NCI-H1105 (cell line): ENCODE measurements around the gene ADARB1.
"Not testable (repeated sequence)": the region's sequence is repeated elsewhere in the genome, so short reads cannot be mapped to it uniquely, and the experiment has no call there.

Experiments
- DNase-seq: peaks from one replicate; lab custom pipeline; 2025; lab: John Stamatoyannopoulos, UW

ADARB1 gene

DNA sequence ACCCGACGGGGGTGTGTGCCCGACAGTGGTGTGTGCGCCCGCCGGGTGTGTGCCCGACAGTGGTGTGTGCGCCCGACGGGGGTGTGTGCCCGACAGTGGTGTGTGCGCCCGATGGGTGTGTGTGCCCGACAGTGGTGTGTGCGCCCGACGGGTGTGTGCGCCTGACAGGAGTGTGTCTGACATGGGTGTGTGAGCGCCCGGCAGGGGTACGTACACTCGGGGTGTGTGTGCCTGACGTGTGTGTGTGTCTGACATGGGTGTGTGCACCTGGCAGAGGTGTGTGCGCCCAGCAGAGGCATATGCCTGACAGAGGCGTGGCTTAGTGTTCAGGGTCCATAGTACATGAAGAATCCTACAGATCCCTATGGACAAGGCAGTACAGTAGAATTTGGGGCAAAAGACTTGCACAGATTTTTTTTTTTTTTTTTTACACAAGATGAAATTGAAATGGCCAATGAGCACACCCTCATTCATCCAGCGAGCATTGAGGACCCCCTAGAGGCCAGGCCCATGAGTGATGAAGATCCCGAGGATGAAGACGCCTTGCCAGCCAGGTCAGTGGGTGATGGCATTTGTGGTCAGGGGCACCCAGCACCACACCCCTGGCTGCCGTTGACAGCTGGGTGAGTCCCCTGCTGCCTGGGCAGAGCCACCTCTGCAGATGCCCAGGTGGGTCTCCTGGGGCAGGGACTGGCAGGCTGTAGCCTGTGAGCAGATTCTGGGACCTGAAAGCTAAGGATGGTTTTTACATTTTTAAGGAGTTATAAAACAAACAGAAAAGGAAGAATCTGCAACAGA lies 60.1 kb downstream of the ADARB1 start:
- DNase-seq = no peak

DNA sequence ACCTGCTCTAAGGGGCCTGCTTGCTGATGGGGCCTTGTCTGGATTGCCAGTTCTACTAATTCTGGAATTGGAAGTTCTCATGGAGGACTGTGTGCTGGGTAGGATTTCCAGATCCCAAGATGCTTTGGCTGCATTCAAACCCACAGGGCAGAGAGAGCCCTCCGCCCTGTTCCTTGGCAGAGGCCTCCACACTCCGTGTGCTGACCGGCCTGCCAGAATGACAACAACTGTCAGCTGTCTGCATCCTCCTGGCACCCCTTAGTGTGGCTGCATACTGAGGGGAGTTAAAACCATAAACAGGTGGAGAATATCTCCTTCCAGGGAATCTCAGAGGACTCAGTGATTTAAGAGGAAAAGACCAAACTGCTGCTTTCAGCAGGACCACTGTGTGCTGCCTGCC lies 60.7 kb downstream of the ADARB1 start:
- DNase-seq = no peak

DNA sequence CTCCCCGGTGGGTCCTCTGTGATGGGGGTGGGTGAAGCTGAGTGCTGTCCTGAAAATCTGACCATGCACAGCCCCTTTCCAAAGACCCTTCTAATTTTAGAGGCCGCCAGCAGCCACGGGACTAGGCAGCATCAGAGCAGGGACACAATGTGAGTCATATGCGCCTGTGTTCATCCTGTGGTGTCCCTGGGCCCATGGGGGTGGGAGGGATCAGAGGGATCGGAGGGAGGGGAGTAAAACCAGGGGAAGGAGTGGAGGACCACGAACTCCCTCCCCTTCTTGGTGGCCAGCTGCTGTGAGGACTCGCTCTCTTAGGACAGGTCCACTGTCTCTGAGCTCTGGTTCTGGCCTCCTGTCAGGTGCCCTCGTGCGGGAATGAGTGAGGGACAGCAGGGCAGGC lies 61.5 kb downstream of the ADARB1 start:
- DNase-seq = no peak

DNA sequence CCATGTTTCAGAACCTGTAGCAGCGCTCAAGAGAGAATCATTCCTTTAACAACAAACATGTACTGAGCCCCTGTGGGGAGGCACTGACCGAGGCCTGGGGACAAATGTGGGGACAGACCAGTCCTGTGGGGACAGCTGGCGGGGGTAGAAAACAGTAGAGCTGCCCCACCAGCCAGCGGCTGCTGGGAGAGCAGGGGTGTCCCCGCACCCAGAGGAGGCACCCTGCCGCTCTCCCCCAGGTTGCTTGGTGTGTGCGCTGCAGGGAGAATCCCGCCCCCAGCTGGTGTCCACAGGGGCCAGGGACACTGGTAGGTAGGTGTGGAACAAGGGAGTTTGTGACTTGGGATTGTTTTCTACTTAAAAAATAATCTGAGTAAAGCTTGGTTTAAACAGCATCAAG lies 62.1 kb downstream of the ADARB1 start:
- no peak for DNase-seq

DNA sequence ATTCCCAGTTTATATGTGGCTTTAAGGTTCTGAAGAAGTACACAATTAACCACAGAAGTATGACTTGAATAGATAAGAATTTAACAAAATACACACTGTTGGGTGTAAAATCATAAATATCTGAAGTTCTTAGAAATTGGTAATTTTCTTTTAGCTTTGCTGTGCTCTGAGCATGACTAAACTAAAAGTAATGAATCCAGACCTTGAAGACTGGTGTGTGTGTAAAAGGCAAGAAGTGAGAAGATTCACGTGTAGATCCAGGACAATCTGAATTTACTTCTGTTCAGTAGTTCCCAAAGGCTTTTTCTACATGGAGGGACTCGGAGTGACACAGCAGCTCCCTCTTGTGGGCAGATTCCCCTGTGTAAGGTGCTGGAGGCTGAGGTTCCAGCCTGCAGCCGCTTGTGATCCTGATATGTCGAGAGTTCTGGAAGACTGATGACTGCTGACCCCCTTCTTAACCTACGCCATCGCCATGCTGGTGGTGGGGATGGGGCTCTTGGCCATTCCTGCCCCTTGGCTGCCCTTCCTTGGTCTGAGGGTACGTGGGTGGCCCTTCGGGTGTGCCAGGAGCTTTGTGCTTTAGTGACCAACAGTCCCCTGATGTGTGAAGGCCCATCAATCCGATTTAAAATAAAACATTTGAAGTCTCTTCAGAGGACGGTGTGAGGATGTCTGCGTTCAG lies 62.7 kb downstream of the ADARB1 start:
- peak; percentile 42 for DNase-seq

DNA sequence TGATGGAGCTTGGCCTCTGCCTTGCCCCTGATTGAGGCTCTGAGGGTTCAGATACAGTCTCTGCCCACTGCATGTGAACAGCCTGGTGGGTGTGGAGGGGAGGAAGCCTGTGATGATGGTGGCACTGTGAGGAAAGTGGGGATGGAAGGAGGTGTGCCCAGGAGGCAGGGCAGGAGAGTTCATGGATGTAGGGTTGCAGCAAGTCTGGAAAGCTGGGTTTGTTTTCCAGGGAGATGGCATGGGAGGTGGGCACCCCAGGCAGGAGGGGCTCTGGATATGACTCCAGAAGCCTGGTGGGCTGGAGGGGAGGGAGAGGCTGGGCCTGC lies 63.2 kb downstream of the ADARB1 start:
- no peak for DNase-seq

DNA sequence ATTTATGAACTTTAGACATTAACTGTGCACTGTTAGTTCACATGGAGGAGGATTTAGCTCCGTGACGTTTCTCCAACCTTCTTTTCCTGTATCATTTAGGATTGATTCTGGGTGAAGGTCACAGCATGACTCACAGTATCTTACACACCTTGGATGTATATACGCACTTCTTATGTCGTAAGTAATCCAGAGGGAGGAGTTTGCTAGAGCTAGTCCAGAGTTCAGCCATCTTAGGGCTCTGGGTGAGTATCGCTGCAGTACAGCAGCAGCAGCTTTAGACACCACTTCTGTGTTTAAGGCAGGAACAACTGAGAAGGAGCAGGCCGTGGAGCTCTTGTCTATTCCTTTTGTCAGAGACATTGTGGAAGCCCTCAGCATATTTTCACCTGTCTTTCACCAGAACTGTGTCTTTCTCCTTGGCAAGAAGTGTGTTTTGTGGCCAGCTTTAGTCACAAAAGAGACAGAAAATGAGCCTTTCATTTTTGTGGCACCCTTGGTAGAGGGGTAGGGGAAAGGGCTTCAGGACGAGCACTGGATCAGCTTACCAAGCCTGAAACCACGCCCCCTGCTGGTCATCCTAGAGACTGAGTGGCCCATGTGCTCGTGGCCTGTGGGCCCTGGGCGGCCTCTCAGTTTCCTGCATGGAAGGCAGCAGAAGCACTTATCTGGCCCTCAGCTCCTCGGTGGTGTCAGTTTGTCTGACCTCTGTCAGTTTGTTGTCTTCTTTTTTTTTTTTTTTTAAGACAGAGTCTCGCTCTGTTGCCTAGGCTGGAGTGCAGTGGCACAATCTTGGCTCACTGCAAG lies 64.0 kb downstream of the ADARB1 start:
- peak; percentile 53 for DNase-seq

DNA sequence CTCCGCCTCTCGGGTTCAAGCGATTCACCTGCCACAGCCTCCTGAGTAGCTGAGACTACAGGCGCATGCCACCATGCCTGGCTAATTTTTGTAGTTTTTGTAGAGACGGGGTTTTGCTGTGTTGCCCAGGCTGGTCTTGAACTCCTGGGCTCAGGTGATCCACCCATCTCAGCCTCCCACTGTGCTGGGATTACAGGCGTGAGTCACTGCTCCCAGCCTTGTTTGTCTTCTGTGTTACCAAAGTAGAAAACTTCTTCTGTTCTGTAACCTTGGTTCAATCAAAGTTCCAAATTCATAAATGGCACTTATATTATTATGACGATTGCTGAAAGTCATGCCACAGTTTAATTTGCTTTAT lies 64.6 kb downstream of the ADARB1 start:
- not testable (repeated sequence) for DNase-seq

DNA sequence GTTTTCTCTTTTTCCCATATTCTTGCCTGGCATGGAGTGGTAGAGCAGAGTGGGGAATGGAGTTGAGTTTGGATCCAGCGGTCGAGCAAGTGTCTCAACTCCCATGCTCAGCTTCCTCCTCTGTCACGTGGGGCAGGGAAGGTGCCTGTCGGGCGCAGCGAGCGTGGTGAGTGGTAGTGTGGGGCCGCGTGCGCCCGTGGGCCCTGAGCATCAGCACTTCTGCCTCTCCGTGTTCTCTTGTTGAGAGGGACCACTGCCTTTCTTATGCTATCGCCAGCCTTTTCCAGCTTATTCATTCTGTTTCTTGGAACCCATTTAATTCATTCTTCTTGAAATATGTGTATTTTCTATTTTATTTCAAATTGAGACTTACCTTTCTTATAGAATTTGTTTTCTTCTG lies 65.1 kb downstream of the ADARB1 start:
- no peak for DNase-seq

DNA sequence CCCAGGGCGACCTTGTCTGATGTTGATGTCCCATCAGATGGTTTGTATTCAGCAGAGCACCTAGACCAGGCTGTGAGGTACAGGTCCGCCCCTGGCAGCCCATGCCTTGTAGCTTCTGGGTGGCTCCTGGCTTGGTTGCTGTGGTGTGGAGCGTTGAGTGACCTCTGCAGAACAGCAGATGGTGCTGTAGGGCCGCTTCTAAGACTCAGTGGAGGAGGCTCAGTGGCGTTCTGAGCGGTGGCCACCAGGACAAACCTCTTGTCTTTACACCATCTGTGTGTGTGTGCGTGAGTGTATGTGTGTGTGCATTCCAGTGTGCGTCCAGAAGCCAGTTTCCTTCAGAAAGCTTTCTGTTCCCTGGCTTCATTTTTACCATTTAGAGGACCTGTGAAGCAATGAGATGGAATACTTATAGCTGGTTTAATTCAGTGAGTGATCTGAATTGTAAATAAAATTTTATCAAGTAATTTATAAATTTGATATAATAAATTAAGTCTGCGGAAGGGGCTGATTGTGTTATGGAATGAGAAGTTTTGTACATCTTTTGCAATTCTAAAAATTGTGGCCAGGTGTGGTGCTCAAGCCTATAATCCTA lies 66.1 kb downstream of the ADARB1 start:
- DNase-seq = peak; percentile 67

DNA sequence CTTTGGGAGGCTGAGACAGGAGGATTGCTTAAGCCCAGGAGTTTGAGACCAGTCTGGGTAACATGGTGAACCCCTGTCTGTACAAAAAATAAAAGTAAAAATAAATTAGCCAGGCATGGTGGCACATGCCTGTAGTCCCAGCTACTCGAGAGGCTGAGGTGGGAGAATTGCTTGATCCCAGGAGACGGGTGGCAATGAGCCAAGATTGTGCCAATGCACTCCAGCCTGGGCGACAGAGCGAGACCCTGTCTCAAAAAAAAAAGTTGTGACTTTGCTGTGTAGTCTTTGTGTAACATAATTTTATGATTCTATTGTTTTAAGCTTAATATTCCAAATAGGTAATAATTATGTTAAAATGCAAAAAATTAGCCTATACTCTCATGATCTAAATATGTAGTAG lies 66.6 kb downstream of the ADARB1 start:
- DNase-seq = not testable (repeated sequence)

DNA sequence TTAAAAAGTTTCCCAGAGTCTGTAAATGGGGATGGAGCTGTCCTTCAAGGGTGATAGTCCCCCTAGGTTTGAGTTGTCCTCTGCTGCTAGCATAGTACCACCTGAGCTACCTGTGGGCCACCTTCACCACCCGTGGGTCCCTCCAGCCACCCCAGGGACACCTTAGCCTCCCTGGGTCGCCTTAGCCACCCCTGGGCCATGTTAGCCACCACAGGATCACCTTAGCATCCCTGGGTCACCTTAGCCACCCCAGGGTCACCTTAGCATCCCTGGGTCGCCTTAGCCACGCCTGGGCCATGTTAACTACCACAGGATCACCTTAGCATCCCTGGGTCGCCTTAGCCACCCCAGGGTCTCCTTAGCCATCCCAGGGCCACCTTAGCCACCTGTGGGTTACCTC lies 67.1 kb downstream of the ADARB1 start:
- no peak for DNase-seq

DNA sequence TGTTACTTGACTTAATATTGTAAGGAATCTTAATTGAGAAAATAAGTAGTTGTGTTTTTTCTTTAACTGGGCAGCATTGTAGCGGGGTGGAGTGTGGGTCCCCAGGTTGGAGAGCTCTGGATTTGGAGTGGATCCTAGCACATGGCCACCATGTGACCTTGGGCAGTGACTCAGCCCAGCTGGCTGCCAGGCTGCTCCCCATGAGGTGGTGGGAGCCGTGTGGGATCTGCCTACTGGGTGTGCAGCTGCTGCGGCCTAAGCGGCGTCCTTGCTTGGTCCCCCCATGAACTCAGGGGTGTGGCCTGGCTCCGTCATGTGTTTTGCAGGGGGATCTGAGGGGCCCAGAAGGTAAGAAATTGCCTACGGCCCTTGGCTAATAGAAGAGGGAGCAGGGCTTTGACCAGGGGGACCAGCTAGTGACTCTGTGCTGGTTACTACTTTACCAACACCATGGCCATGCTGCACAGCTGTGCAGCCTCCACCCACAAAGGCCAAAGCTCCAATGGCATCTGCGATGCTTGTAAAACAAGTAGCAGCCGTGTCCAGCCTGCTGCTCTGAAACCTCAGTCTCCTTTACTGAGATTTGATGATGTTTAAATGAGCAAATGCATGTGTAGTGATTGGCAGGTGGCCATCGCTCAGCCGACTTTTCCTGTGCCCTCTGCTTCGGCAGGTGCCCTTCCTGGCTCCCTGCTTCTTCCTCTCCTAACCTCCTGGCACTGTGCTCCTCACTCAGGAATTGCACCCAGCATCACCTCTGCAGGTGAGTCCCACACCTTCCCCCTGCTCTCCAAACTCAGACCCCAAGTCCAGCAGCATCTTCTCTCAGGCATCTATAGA lies 68.3 kb downstream of the ADARB1 start:
- no peak for DNase-seq

DNA sequence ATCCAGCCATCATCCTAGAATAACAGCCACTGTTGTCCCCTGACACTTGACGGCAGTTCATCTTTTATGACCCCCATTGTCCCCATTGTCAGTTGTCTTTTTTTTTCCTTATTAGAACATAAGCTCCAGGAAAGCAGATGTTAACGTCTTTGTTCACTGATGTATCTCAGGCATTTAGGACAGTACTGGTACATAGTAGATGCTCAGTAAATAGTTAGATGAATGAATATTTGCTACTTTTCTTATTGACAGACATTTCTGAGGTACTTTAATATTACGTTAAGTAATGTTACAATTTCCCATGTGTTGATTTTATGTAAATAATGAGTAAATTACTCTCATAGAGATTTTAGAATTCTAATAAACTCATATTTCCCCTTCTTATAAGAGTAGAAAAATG lies 69.5 kb downstream of the ADARB1 start:
- DNase-seq = no peak

DNA sequence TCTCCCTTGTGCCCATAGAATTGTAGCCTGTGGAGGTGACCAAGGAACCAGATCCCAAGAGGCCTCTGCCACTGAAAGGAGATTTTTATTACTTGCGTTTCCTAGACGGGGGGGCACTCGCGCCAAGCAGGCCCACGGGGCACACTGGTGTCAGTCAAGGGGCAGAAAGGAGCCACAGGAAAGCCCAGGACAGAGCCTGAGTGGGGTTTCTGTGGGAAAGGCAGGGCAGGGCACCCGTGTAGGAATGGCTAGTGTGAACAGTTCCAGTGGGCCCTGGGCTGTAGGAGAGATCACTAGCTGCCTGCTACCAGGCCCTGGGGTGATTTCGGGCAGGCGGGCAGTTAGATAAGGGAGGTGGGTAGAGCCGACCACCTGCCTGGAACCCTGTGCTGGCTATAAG lies 70.8 kb downstream of the ADARB1 start:
- DNase-seq = no peak

DNA sequence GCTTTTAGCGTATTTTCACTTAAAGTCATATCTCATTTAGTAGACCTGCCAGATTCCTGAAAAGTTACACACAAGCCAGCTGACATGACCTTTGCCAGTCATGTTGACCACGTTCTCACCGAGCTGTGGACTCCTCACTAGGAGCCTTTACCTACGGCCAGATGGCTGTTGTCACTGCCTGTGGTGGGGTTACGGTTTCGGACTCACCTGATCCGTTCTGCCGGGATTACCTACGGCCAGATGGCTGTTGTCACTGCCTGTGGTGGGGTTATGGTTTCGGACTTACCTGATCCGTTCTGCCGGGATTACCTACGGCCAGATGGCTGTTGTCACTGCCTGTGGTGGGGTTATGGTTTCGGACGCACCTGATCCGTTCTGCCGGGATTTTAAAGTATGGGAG lies 71.5 kb downstream of the ADARB1 start:
- DNase-seq = not testable (repeated sequence)

DNA sequence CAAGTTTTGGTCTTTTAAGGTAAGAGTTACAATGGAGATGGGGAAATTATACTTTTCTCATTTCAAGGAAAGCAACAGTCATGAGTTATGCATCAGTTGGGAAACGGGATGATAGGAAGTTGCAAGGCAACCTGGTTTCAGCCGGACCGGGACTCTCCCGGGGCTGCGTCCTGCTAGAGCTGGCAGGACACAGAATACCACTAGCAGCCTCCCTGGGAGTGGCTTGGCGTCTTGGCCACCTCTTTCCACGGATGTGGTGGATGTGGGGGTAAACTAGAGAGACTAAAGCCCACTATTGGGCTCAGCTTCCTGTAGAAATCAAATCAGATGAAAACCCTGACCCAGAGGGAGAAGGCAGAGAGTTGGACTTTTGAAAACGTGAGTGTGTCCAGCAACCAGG lies 71.9 kb downstream of the ADARB1 start:
- DNase-seq = no peak

DNA sequence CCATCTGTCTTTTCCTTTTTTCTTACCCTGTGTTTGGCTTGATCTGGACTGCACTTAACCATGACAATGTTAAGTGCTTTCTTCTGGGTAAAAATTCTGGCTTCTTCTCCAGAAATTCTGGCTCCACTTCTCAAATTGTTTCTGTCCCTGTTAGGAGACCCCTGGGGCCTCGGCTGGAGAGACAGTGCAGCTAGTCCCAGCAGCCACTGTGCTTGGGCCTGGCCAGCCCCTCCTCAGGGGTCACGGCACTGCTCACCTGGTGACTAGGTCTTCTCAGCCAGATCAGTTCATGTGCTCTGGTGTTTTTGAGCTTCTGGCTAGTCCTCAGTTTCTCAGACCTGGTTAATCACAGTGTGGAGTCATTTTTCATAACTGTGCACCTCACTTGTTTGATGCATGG lies 72.4 kb downstream of the ADARB1 start:
- no peak for DNase-seq

DNA sequence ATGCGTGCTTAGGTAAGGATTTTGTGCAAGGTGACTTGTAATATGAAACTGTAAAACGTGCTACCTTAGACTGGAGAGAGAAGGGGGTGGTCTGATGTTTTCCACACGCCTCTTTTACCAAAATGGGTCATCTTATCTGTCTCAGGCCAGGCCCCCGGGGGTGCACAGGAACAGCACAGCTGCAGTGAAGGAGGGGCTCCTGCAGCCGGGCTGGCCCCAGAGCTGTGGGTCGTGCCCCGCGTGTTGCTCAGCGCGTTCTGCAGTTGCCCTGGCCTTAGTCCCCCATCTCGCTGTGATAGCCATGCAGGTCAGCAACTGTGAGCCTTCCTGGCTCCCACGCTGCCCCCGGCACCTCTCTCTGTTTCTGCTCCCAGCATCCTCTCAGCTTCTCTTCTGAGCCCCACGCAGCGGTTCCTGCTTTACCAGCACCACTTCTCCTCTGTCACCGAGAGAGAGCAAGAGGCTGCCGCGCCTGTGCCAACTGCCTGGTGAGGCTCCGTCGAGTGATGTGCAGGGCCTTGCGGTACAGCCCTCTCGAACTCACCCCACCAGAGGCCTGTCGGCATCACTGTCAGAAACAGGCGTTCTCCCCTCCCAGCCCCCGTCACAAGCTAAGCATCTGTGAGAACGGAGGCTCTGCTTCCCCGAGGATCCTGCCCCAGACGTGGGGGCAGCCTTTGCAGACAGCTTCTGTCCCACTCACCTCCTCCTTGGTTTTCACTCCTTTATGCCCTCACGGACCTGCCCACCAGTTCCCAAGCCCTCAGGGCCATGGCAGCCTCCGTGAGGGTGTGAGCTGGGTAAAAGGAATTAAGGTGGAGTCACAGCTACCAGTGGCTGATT lies 73.3 kb downstream of the ADARB1 start:
- no peak for DNase-seq

DNA sequence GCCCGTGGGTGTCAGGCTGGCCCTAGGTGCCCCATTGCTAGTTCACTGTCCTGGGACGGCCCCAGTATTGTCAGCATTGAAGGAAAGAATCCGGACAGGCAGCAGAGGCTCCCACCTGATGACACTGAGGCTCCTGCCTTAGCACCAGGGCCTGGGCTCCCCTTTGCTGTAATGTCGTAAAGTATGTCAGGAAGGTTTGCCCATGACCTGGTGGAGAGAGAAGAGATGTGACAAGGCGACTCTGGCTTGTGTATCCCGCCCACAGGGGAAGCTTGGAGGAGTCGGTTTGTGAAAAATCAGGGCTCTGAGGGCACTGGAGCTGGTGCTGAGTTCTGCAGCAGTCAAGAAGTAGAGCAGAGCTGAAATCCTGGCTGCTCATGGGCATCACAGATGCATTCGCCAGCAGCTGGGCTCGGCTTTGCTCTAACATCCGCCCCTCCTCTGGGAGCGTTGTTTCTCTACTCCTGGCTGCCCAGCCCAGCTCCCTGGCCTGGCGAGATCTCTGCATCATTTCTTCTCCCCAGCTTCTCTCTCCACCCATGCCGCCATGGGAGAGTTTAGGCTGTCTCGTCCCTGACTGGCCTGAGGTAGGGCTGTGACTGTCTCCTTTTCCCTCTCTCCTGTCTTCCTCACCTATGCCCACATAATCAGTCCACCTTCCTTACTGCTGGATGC lies 74.1 kb downstream of the ADARB1 start:
- no peak for DNase-seq
